WTC11 (cell line): ENCODE data around the gene PDE3B. TPM values are rescaled to one million over a fixed set of nuclear protein-coding genes. Genes with fewer than 3 reads are reported as not detected.

Experiments used
- ATAC-seq: fragments of 200-7000 bp; cut with Tn5 transposase; 2 replicates; pipeline ENCODE4 v1.10.0; 2021; ENCODE audit warnings: mild to moderate bottlenecking, moderate library complexity
- CTCF ChIA-PET: fragments of 300-600 bp; sonication (Branson Sonifier 250); formaldehyde crosslinking; loops from one replicate; lab custom pipeline; 2021; ENCODE audit warnings: antibody characterized with exemption; lab: Charles Lee
- POLR2A ChIA-PET: fragments of 350-600 bp; sonication (Branson Sonifier 250); formaldehyde crosslinking; loops from one replicate; lab custom pipeline; 2021; ENCODE audit warnings: antibody characterized with exemption; lab: Charles Lee
- DNase-seq: peaks from one replicate; pipeline ENCODE4 v3.0.0; 2021; ENCODE audit warnings: low spot score
- H3K27ac Mint-ChIP-seq: 2 replicates; pipeline ENCODE4 v1.8.0; 2021; ENCODE audit warnings: mixed read lengths
- H3K27me3 Mint-ChIP-seq: 2 replicates; pipeline ENCODE4 v1.8.0; 2021; ENCODE audit warnings: low read depth, mild to moderate bottlenecking, moderate library complexity, mixed read lengths
- H3K36me3 Mint-ChIP-seq: 2 replicates; pipeline ENCODE4 v1.8.0; 2021; ENCODE audit warnings: mixed read lengths
- H3K4me1 Mint-ChIP-seq: 2 replicates; pipeline ENCODE4 v1.8.0; 2022; ENCODE audit warnings: mixed read lengths
- H3K4me3 Mint-ChIP-seq: 2 replicates; pipeline ENCODE4 v1.8.0; 2021; ENCODE audit warnings: mild to moderate bottlenecking, moderate library complexity, mixed read lengths
- H3K9me3 Mint-ChIP-seq: 2 replicates; pipeline ENCODE4 v1.8.0; 2021; ENCODE audit warnings: mixed read lengths
- ATF1 ChIP-seq: sonication (generic); formaldehyde crosslinking; IDR thresholded peaks from 2 replicates; pipeline ENCODE4 v1.8.1; 2023; ENCODE audit warnings: mild to moderate bottlenecking, moderate library complexity, missing genetic modification reagents
- ATF2 ChIP-seq: sonication (generic); formaldehyde crosslinking; IDR thresholded peaks from 2 replicates; pipeline ENCODE4 v1.8.1; 2022; ENCODE audit warnings: low read depth, missing genetic modification reagents, borderline replicate concordance
- CBFB ChIP-seq: sonication (generic); formaldehyde crosslinking; IDR thresholded peaks from 2 replicates; pipeline ENCODE4 v1.8.1; 2022; ENCODE audit warnings: mild to moderate bottlenecking, low read depth, missing genetic modification reagents
- CREB1 ChIP-seq: sonication (generic); formaldehyde crosslinking; IDR thresholded peaks from 2 replicates; pipeline ENCODE4 v1.8.0; 2023; ENCODE audit warnings: mild to moderate bottlenecking, missing genetic modification reagents
- E2F5 ChIP-seq: sonication (generic); formaldehyde crosslinking; IDR thresholded peaks from 2 replicates; pipeline ENCODE4 v1.8.1; 2022; ENCODE audit warnings: mild to moderate bottlenecking, moderate library complexity, missing genetic modification reagents
- ELF4 ChIP-seq: sonication (generic); formaldehyde crosslinking; IDR thresholded peaks from 2 replicates; pipeline ENCODE4 v1.8.1; 2022; ENCODE audit warnings: low read depth, mild to moderate bottlenecking, moderate library complexity, missing genetic modification reagents
- FOXP1 ChIP-seq: sonication (generic); formaldehyde crosslinking; IDR thresholded peaks from 2 replicates; pipeline ENCODE4 v1.8.0; 2022; ENCODE audit warnings: missing genetic modification reagents, mild to moderate bottlenecking, moderate library complexity, borderline replicate concordance
- GABPB1 ChIP-seq: sonication (generic); formaldehyde crosslinking; IDR thresholded peaks from 2 replicates; pipeline ENCODE4 v1.8.1; 2023; ENCODE audit warnings: mild to moderate bottlenecking, missing genetic modification reagents
- MLX ChIP-seq: sonication (generic); formaldehyde crosslinking; IDR thresholded peaks from 2 replicates; pipeline ENCODE4 v1.8.1; 2023; ENCODE audit warnings: mild to moderate bottlenecking, missing genetic modification reagents, moderate library complexity
- MXD4 ChIP-seq: fragments of 250-450 bp; sonication (Bioruptor Pico); IDR thresholded peaks from 2 replicates; pipeline ENCODE4 v1.8.0; 2021; ENCODE audit warnings: mild to moderate bottlenecking, moderate library complexity, borderline replicate concordance
- NR2C2 ChIP-seq: sonication (generic); formaldehyde crosslinking; IDR thresholded peaks from 2 replicates; pipeline ENCODE4 v1.8.0; 2022; ENCODE audit warnings: mild to moderate bottlenecking, missing genetic modification reagents
- NR3C1 ChIP-seq: sonication (generic); formaldehyde crosslinking; conservative IDR thresholded peaks from 2 replicates; pipeline ENCODE4 v1.8.1; 2023; ENCODE audit warnings: low read depth, mild to moderate bottlenecking, missing genetic modification reagents
- PREB ChIP-seq: sonication (generic); formaldehyde crosslinking; IDR thresholded peaks from 2 replicates; pipeline ENCODE4 v1.8.1; 2022; ENCODE audit warnings: mild to moderate bottlenecking, missing genetic modification reagents, moderate library complexity, borderline replicate concordance
- PRRX2 ChIP-seq: fragments of 250-450 bp; sonication (Bioruptor Pico); IDR thresholded peaks from 2 replicates; pipeline ENCODE4 v1.8.0; 2021; ENCODE audit warnings: mild to moderate bottlenecking
- TEAD1 ChIP-seq: sonication (generic); formaldehyde crosslinking; IDR thresholded peaks from 2 replicates; pipeline ENCODE4 v1.8.0; 2022; ENCODE audit warnings: mild to moderate bottlenecking, missing genetic modification reagents
- ZBTB21 ChIP-seq: sonication (generic); formaldehyde crosslinking; IDR thresholded peaks from 2 replicates; pipeline ENCODE4 v1.8.1; 2023; ENCODE audit warnings: mild to moderate bottlenecking, missing genetic modification reagents, borderline replicate concordance
- ZMAT4 ChIP-seq: fragments of 250-450 bp; sonication (Bioruptor Pico); IDR thresholded peaks from 2 replicates; pipeline ENCODE4 v1.9.0; 2021; ENCODE audit warnings: mild to moderate bottlenecking
- ZNF121 ChIP-seq: sonication (generic); formaldehyde crosslinking; IDR thresholded peaks from 2 replicates; pipeline ENCODE4 v1.8.0; 2023; ENCODE audit warnings: missing genetic modification reagents
- ZNF317 ChIP-seq: sonication (generic); formaldehyde crosslinking; IDR thresholded peaks from 2 replicates; pipeline ENCODE4 v1.8.1; 2023; ENCODE audit warnings: low read depth, mild to moderate bottlenecking, moderate library complexity, missing genetic modification reagents, borderline replicate concordance
- ZNF416 ChIP-seq: fragments of 250-450 bp; sonication (Bioruptor Pico); IDR thresholded peaks from 2 replicates; pipeline ENCODE4 v1.9.0; 2021; ENCODE audit warnings: mild to moderate bottlenecking, inconsistent platforms
- ZNF532 ChIP-seq: fragments of 250-450 bp; sonication (Bioruptor Pico); IDR thresholded peaks from 2 replicates; pipeline ENCODE4 v1.9.0; 2021; ENCODE audit warnings: mild to moderate bottlenecking, borderline replicate concordance
- ZNF671 ChIP-seq: fragments of 250-450 bp; sonication (Bioruptor Pico); IDR thresholded peaks from 2 replicates; pipeline ENCODE4 v1.8.0; 2021; ENCODE audit warnings: mild to moderate bottlenecking
- total RNA-seq: library from RNA; stranded (reverse); gene quantifications from 3 replicates; pipeline ENCODE4 v1.2.3, GENCODE V29; 2021

The PDE3B gene
- total RNA-seq, 1 experiment from 2014 or later, result 9.6 TPM

GRCh38 chr11:14645985-14646900 lies 2.6 kb downstream of the PDE3B start (continued):
- TF ChIP-seq PREB (CRISPR knock-in tag) (no peak), NR3C1 (CRISPR knock-in tag) (no peak), ZNF317 (no peak)

- peaks cover 5% of the 10 kb centered on the region; the same call in 1 of the 2 replicates for H3K9me3 Mint-ChIP-seq
- no peak overlapping the region for H3K27ac Mint-ChIP-seq
- peaks cover 21% of the 10 kb centered on the region for H3K4me1 Mint-ChIP-seq
- TF ChIP-seq ELF4 (CRISPR knock-in tag) (no peak), ZNF121 (CRISPR knock-in tag) (peak; percentile 72; the same call in 1 of the 2 replicates), FOXP1 (no peak), ZBTB21 (CRISPR knock-in tag) (no peak), ZNF416 (CRISPR knock-in tag) (no peak), ATF2 (CRISPR knock-in tag) (no peak), CBFB (no peak), TEAD1 (CRISPR knock-in tag) (no peak)
- TF ChIP-seq, all 79 proteins: peak for 1
- ATAC-seq (no peak), DNase-seq (no peak)
- Mint-ChIP-seq H3K4me3 (no peak overlapping the region), H3K27me3 (peaks cover 18% of the 10 kb centered on the region), H3K36me3 (peaks cover 6% of the 10 kb centered on the region; the same call in 1 of the 2 replicates)
- POLR2A ChIA-PET, result no interaction called here
- CTCF ChIA-PET, result interaction anchor here (1.0 kb wide), 1 partner anchor 258 kb away, joined by 4 read pairs; no protein-coding TSS in a partner anchor
Measured at GRCh38 chr11:14650064-14650463, 6.5 kb downstream of the PDE3B start.

- DNase-seq (no peak), ATAC-seq (no peak)
- no peak overlapping the region for H3K4me3 Mint-ChIP-seq
- H3K9me3 Mint-ChIP-seq, result peaks cover 5% of the 10 kb centered on the region; the same call in 1 of the 2 replicates
- H3K4me1 Mint-ChIP-seq, result peaks cover 9% of the 10 kb centered on the region
- H3K27ac Mint-ChIP-seq, result no peak overlapping the region
- ChIA-PET CTCF (no interaction called here), POLR2A (interaction anchor here (0.9 kb wide), 1 partner anchor 9 kb away, joined by 3 read pairs; no protein-coding TSS in a partner anchor)
- H3K27me3 Mint-ChIP-seq, result no peaks in the 10 kb centered on the region
- H3K36me3 Mint-ChIP-seq, result peaks cover 6% of the 10 kb centered on the region; the same call in 1 of the 2 replicates
- TF ChIP-seq MLX (CRISPR knock-in tag), result no peak
- no peak for TF ChIP-seq ATF1
- TF ChIP-seq E2F5 (CRISPR knock-in tag), result no peak
- TF ChIP-seq GABPB1, result no peak
- TF ChIP-seq CREB1 (CRISPR knock-in tag), result no peak
- no peak for TF ChIP-seq ELF4 (CRISPR knock-in tag)
- TF ChIP-seq ZMAT4, result no peak
- no peak for TF ChIP-seq NR3C1 (CRISPR knock-in tag)
- TF ChIP-seq MXD4 (CRISPR knock-in tag), result no peak
- no peak for TF ChIP-seq PRRX2 (CRISPR knock-in tag)
- no peak for TF ChIP-seq NR2C2
- TF ChIP-seq ZNF532 (CRISPR knock-in tag), result no peak
- no peak for TF ChIP-seq FOXP1
- TF ChIP-seq ZNF671 (CRISPR knock-in tag), result no peak
Measured at GRCh38 chr11:14653090-14653489, 9.5 kb downstream of the PDE3B start.
